Embryonic facial prominence (tissue), 1 donor: ENCODE data around the gene FERMT3.
A peak's percentile ranks its signal among the peaks of the same experiment; 100 is the strongest.
"Not testable (repeated sequence)": the region's sequence is repeated elsewhere in the genome, so short reads cannot be mapped to it uniquely, and the experiment has no call there.

Experiments used
- DNase-seq: peaks from one replicate; pipeline ENCODE4 v3.0.0-alpha.2; 2016; ENCODE audit errors: extremely low spot score

Gene FERMT3

DNA sequence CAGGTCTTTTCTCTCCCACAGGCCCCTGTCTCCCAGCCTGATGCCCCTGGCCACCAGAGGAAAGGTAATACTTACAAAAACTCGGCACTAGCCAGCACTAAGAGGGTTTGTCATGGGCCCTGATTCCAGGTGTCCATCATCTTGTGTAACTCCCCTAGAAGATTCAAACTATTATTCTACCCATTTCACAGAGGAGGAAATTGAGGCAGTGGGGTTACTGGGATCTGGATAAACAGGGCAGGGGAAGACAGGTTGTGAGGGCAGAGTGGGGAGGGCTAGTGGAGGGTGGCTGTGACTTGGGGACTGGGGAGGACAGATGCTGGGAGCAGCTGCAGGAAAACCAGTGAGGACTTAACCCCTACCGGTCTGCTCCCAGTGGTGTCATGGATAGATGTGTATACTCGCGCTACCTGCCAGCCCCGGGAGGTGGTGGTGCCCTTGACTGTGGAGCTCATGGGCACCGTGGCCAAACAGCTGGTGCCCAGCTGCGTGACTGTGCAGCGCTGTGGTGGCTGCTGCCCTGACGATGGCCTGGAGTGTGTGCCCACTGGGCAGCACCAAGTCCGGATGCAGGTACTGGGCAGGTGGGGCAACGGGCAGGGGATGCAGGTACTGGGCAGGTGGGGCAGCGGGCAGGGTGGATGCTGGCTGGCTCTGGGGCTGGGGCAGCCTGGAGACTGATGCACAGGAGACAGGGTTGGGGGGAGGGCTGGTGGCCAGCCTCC is 29.1 kb downstream of the FERMT3 start:
- DNase-seq: no peak

- DNase-seq: no peak
Measured at GRCh38 chr11:64237484-64237951, 31.0 kb downstream of the FERMT3 start.

DNA sequence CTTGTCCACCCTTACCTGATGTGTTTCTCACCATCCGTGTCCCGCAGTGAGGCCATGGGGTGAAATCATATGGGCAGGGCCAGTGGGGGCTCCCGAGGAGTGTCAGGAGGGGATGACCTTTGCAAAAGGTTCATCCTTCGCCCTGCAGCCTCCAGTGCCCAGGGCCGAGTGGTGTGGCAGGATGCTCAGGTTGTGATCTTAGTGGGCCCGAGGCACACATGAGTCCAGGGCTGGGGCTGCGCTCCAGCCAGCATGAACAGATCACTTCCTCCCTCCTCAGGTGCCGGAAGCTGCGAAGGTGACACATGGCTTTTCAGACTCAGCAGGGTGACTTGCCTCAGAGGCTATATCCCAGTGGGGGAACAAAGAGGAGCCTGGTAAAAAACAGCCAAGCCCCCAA is 31.6 kb downstream of the FERMT3 start:
- no peak for DNase-seq

DNA sequence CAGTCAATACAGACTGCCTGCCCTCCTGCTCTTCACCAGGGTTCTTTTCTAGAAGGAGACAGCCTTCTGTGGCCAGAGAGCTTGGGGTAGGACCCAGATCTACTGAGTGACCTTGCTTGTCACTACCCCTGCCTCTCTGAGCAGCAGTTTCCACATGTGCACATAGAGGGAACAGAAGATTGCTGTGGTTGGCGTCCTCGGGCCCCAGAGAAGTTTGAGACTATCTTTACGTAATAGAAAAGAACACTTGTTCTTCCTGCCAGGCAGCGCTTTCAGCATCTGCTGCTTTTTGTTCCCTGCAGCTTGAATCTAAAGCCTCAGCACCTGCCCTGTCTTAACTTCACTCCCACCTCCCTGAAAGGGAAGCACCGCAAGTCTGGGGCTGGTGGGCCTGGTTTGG is 32.5 kb downstream of the FERMT3 start:
- no peak for DNase-seq

DNA sequence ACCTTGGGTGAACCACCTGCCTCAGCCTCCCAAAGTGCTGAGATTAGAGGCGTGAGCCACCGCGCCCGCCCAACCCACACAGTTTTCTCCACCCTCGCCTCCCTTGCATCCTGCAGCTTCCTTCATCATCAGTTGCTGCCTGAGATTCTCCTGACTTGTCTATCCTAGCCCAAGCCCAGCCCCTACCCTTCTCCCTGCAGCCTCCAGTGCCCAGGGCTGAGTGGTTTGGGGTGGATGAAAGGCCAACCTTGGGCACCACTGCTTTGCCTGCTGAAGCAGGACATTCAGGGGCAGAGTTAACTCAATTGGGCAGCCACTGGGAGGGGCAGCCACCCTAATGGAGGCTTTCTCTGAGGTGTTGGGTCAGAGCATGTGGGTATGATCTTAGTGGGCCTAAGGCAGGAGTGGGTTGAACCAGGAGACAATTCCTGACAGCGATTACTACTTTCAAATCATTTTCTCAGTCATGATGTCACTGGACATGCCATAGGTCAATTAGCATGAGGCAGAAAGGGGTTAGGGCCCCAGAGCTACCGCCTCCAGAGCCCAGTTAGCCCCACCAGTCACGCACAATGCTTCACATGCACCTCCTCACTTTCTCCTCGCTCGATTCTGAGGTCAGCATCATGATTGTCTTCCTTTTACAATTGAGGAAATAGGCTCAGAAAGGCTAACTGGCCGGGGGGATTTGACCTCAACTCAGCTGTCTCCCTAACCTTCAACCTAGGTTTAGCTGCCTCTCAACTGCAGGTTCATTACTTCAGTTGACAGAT is 33.3 kb downstream of the FERMT3 start:
- DNase-seq: no peak

- DNase-seq: peak; percentile 92
Measured at GRCh38 chr11:64240435-64241240, 34.1 kb downstream of the FERMT3 start, which contains the start of gene FKBP2. Gene FKBP2, plus strand, starts transcription at chr11:64241095. Its CDS starts 1,293 bp downstream, at chr11:64242388.

DNA sequence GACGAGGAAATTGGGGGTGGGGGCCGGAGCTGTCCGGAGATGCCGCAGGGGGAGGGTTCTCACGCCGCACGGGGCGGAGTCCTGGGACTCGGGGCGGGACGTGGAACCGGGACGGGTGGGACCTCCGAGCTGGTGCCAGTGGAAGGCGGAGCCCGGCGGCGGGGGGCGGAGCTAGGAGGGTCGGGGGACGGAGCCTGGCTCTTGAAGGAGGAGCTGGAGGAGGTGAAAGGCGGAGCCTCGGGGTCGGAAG is 34.6 kb downstream of the FERMT3 start:
- DNase-seq: peak; percentile 99

- DNase-seq: no peak
Measured at GRCh38 chr11:64241491-64242374, 35.2 kb downstream of the FERMT3 start.

GRCh38 chr11:64243236-64243854 is 36.8 kb downstream of the FERMT3 start:
- DNase-seq: no peak

DNA sequence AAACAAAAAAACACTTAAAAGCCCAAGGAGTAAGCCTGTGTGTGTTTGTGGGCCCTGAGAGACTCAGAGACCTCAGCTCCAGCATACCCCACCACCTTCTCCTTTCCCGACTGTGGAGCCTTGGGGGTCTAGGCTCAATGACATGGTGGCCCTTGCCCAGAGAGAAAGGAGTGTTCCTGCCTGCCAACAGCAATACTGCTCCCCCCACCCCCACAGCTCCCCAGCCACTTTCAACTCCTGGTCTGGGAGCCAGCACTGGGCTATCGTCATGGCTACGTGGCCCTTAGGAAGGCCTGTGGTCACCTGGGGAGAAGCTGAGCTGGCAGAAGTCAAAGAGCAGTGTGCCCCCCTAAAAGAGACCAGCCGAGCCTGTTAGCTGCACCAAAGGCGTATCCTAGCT is 37.6 kb downstream of the FERMT3 start:
- no peak for DNase-seq

DNA sequence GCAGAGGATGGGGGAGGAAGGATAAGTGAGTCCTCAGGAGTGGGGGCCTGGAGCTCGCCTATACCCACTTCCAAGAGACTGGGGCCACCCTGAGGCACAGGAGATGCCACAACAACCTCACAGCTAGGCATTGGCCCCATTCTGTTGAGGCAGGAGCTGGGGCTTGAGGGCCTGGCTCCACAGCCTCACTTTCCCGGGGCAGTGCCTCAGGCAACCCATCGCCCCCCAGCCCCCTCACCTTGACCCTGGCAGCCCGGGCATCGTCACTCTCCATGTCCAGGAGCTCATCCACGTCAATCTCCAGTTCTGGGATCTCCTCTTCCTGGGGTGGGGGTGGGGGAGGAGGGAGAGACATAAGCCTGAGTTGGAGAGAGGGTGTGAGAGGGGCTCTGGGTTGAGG is 38.4 kb downstream of the FERMT3 start:
- DNase-seq: no peak

DNA sequence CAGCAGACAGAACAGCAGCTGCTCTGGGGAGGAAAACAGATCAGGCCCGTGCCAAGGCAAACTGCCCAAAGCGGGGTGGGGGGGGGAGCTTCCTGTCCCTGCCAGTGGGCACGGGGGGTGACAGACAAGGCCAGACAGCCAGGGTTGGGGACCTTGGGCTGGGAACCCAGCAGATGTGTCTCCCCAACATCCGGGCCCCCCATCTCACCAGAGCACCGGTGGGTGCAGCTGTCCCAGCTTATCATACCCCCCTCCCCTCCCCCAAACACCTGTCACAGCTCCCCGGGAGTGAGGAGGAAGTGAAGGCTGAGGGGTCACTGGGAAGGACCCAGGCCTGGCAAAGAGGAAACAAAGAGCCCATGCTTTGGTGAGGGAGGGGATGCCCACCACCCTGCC is 38.9 kb downstream of the FERMT3 start:
- DNase-seq: no peak

GRCh38 chr11:64245797-64246620 is 39.5 kb downstream of the FERMT3 start:
- DNase-seq: no peak

- not testable (repeated sequence) for DNase-seq
Measured at GRCh38 chr11:64246621-64246870, 40.0 kb downstream of the FERMT3 start.

DNA sequence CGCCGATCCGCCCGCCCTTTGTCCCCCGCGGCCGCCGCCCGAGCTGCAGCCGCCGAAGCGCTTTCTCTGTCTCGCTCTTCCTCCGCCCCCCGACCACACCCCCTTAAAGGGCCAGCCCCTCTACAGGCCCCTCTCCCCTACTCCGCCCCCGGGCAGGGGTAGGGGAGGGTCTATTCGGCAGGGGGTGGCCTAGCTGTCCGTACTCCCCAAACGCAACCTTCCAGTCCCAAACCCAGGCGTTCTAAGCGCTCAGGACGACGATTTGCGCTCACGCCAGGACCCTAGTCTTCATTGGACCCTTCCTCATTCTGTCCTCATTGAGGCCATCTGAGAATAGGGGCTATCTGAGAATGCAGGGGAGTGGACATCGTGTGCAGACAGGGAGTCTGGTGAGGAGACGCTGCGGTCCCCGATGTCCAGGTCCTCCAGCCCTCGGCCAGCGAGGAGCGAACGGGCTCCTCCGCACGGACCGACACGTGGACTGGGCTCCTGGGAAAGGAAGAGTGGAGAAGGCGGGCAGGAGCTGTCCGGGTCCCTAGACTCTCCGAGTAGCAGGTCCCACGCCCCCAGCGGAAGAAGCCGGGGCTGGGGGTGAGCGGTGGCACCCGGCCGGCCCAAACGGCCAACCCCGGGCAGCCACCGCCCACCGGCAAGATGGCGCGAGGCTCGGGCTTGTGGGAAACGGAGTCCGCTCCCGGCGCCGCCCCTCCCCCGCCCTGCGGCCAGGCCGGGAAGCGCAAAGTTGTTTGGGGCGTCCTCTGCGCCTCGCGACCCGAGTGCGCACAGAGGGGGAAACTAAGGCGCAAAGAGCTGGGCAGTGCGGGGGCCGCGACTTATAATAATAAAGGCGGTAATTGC is 40.6 kb downstream of the FERMT3 start, which contains the start of gene PPP1R14B:
Gene PPP1R14B (minus strand): TSS at position 73 of the 858 bp plus-strand sequence. CDS start 270 bp downstream, outside the sequence.
- peak; percentile 82 for DNase-seq

GRCh38 chr11:64247729-64248531 is 41.4 kb downstream of the FERMT3 start:
- no peak for DNase-seq

- DNase-seq: no peak
Measured at GRCh38 chr11:64248578-64248977, 42.1 kb downstream of the FERMT3 start.

DNA sequence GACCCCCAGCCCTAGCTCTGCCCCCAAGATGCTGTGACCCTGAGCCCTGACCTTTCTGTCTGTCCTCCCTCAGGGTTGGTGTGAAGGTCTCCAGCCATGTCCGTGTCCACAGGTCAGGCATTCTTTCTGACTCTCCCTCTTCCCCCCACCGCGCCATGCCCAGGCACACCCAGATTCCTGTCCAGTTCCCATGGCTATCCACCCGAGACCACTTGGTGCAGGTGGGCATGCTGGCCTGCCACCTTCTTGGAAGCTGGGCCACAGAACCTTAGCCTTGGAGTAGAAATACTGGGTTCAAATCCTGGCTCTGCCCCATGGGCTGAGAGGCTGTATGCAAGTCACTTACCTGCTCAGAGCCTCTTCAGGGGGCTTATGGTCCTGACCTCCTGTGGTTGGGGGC is 42.5 kb downstream of the FERMT3 start:
- DNase-seq: no peak
